NCI-H1092 (cell line): Measurements from ENCODE around the gene FAM76A.
"Not testable (repeated sequence)": the region's sequence is repeated elsewhere in the genome, so short reads cannot be mapped to it uniquely, and the experiment has no call there.

Experiments used
- DNase-seq: peaks from one replicate; lab custom pipeline; 2025; lab: John Stamatoyannopoulos, UW

Gene FAM76A

GRCh38 chr1:27778056-27778455 lies 52.3 kb downstream of the FAM76A start:
- DNase-seq, result no peak

DNA sequence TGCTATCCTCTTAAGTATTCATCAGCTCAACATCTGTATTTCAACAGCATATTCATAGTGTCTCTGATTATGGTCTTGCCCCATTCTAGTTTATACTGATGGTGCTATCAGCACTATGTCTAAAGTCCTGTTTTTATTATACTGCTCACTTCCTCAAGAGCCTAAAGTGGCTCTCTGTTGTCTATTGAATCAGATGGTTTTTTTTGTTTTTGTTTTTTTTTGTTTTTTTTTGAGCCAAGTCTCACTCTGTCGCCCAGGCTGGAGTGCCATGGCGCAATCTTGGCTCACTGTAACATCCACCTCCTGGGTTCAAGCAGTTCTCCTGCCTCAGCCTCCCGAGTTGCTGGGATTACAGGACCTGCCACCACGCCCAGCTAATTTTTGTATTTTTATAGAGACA lies 53.4 kb downstream of the FAM76A start:
- DNase-seq, result no peak

DNA sequence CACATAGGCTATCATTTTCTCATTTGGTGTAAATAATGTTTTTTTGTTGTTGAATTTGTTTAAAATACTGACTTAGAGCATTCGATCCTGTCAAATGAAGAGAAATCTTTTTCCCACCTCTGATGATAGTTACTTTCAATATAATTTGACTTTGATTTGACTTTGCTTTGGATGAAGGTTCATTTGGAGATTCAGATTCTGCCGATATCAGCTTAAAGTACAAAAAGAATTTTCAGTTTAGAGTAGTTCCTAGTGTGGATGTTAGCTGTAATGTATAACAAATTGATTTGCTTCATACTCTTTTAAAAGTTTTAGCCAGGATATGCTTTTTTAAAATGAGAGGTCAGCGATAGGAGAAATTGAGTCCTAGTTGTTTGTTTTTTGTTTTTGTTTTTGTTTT lies 57.2 kb downstream of the FAM76A start:
- DNase-seq, result no peak

DNA sequence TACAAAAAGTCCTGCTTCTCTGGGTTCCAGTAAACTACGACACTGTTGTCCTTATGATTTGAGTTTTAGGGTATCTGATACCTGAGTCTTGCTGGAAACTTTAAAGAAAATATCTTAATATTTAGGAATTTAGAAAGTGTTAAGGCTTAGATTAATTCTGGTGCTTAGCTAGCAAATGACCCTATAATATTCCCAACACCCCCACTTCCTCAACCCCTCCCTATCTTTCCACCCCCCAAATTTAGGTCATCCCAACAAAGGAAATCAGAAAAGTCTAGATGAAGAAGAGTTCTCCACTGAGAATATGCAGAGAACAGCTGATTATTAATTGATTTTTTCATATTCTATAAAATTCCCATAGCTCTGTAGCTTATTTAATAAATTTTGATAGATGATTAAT lies 58.9 kb downstream of the FAM76A start:
- no peak for DNase-seq

GRCh38 chr1:27785781-27786455 lies 60.2 kb downstream of the FAM76A start:
- DNase-seq, result no peak

DNA sequence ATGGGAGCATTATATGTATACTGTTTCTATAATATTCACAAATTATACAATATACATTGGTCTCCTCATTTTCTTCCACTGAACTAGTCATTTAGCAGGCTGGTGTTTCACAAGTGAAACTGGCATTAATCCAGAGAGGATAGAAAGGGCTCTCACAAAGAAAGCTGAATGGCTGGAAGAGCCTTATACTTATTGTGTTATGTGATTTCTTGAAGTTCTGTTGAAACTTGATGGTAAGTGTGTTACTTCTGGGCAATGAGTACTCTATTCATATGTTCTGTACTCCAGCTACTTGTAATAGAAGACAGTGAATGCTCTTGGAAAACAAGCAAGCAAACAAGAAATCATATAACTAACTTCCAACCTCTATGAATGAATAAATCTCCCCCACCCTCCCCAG lies 62.1 kb downstream of the FAM76A start:
- no peak for DNase-seq

DNA sequence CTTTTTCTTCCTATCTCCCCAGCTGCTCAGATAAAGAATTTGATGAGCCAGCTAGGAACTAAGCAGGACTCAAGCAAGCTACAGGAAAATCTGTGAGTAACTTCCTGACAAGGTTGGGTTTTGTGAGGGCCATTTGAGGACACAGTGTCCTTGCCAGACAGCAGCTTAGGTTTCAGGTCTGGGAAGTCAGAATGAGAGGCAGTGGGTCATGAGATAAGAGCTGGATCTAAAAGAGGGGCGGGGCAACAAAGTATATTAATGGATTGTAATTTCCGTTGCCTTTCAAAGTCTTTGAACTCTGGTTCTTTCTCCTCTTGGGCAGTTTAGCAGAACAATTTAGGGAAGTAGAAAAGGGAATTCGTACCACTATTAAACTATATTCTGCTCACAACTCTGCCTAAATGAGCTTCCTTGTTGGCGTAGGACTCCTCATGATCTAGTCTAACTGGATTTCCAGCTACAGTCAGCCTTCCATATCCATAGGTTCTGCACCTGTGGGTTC lies 63.8 kb downstream of the FAM76A start:
- no peak for DNase-seq

- DNase-seq, result not testable (repeated sequence)
Measured at GRCh38 chr1:27790270-27790669, 64.5 kb downstream of the FAM76A start.

GRCh38 chr1:27795601-27796000 lies 69.8 kb downstream of the FAM76A start:
- DNase-seq, result no peak

- no peak for DNase-seq
Measured at GRCh38 chr1:27804791-27805190, 79.0 kb downstream of the FAM76A start.

GRCh38 chr1:27806758-27807157 lies 81.0 kb downstream of the FAM76A start:
- DNase-seq, result no peak

DNA sequence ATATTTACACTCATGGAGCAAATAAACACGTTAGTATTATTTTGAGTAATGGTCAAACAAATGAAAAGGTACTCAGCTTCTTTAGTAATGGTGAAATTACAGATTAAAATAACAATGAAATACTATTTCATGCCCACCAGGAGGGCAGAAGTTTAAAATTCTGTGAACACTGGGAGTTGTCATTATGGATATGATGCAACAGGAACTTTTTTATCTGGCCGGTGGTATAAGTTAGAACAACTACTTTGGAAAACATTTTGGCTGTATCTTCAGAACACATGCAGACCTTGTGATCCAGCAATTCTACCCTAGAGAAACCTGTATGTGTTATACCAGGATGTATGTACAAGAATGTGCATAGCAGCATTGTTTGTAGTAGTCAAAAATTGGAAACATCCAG lies 81.6 kb downstream of the FAM76A start:
- no peak for DNase-seq

GRCh38 chr1:27808131-27808530 lies 82.4 kb downstream of the FAM76A start:
- DNase-seq, result not testable (repeated sequence)

DNA sequence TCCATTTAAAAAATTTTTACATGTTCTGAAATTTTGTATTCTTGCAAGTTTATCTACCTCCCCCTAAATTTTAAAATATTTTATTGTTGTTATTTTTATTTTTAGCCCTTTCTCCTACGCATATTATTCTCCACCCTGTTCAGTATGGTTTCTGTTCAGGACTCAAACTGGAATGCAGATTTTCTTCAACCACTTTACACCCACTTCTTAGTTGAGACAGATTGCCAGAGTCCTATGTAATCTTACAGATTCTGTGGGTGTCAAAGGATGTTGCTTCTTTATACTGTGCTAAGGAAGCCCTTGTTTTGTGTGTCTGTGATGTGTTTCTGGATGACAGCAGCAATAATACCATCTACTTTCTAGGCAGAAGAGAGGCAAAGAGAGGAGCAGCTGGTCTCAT lies 84.1 kb downstream of the FAM76A start:
- DNase-seq, result no peak

- DNase-seq, result no peak
Measured at GRCh38 chr1:27811741-27812500, 86.2 kb downstream of the FAM76A start.
